ENCODE measurements around the gene PNRC1.

Gene PNRC1

DNA sequence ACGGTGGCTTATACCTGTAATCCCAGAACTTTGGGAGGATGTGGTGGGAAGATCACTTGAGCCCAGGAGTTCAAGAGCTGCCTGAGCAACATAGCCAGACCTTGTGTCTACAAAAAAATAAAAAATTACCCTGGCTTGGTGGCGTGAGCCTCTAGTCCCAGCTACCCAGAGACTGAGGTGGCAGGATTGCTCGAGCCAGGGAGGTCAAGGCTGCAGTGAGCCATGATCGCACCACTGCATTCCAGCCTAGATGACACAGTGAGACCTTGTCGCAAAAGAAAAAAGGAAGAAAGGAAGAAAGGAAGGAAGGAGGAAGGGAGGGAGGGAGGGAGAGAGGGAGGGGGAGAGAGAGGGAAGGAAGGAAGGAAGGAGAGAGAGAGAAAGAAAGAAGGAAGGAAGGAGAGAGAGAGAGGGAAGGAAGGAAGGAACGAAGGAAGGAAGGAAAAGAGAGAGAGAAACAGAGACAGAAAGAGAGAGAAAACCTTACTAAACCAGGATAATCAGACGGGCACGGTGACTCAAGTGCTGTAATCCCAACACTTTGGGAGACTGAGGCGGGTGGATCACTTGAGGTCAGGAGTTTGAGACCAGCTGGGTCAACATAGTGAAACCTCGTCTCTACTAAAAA lies 10.9 kb upstream of the PNRC1 start:
- CTCF ChIA-PET, result no interaction called here
- peaks cover 2% of the 10 kb centered on the region for H3K4me1 Mint-ChIP-seq
- H3K36me3 Mint-ChIP-seq, result peaks cover 1% of the 10 kb centered on the region
- no peaks in the 10 kb centered on the region for H3K9me3 Mint-ChIP-seq
- no peak for DNase-seq
- H3K4me3 Mint-ChIP-seq, result no peak overlapping the region
- H3K27ac Mint-ChIP-seq, result no peak overlapping the region
- H3K27me3 Mint-ChIP-seq, result peaks cover 28% of the 10 kb centered on the region

DNA sequence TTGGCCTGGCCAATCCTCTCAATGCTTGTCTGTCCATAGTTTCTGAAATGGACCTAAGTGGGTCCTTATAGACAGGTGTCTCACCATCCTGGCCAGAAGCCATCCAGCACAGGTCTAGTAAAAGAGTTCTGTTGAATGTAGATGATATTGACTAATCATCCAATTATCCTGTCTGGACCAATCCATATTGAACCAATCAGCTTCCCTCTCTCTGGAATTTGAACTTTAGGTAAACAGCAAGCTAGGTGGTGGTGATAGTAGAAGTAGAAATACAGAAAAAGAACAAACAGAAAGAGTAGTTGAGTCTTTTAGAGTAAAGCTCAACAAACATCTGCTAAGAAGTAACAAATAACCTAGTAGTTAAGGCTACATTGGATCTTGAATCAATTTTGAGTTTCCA lies 9.5 kb upstream of the PNRC1 start:
- CTCF ChIA-PET, result no interaction called here
- peaks cover 22% of the 10 kb centered on the region for H3K27me3 Mint-ChIP-seq
- no peaks in the 10 kb centered on the region for H3K9me3 Mint-ChIP-seq
- peaks cover 2% of the 10 kb centered on the region for H3K4me1 Mint-ChIP-seq
- H3K36me3 Mint-ChIP-seq, result peaks cover 1% of the 10 kb centered on the region
- no peak for DNase-seq
- no peak overlapping the region for H3K4me3 Mint-ChIP-seq
- H3K27ac Mint-ChIP-seq, result no peak overlapping the region

DNA sequence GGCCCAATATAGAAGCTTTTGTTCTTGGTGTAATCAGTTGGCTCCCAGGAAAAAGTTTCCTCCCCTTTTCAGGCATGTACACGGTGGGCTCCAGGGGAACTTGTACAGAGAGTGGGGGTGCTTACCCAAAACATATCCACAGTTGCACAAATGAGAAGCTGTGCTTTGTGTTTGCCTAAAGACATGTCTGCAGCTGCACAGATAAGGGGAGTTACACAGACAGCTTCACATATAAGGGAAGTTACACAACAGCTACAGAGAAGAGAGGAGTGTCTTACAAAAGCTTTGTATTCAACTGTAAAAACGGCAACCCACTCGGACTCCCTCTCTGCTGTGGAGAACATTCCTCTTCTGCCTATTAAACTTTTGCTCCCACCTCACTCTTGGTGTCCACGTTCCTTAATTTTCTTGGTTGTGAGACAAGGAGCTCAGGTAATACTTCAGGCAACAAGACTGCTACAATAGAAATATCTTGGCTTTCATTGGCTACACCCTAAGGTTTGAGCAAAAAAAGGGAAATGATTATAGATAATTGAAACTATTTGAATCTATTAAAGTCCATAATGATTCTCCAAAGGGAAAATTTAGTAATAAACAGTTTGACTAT lies 7.4 kb upstream of the PNRC1 start:
- Mint-ChIP-seq H3K27ac (no peak overlapping the region), H3K4me3 (no peak overlapping the region), H3K9me3 (no peaks in the 10 kb centered on the region)

DNA sequence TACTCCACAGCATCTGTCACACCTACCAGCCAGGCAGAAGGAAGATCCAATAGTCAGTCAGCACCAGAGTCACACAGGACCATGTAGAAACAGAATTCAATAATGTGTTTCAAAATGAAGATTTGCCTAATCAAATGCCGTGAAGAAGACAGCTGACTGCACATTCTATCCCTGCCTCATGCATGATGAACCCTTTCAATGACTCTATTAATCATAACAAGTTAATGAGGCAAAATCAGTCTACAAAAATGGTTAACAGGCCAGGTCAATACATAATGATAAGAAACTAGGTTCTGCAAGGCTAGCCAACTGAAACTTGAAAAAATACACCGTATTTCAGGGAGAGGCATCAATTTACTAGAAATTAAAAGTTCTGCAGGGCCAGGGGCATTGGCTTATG lies 6.7 kb upstream of the PNRC1 start:
- peaks cover 9% of the 10 kb centered on the region for H3K27me3 Mint-ChIP-seq
- H3K4me1 Mint-ChIP-seq, result peaks cover 16% of the 10 kb centered on the region
- no peak overlapping the region for H3K27ac Mint-ChIP-seq
- H3K4me3 Mint-ChIP-seq, result no peak overlapping the region
- CTCF ChIA-PET, result interaction anchor here (1.5 kb wide), 1 partner anchor 62 kb away, joined by 4 read pairs; no protein-coding TSS in a partner anchor
- H3K36me3 Mint-ChIP-seq, result peaks cover 1% of the 10 kb centered on the region
- DNase-seq, result no peak
- H3K9me3 Mint-ChIP-seq, result no peaks in the 10 kb centered on the region

More for the DNA sequence above, 7.4 kb upstream of the PNRC1 start:
- CTCF ChIA-PET, result interaction anchor here (1.2 to 1.7 kb wide), 2 partner anchors 14 to 159 kb away, joined by 3 to 4 read pairs; no protein-coding TSS in a partner anchor
- no peak for DNase-seq
- H3K27me3 Mint-ChIP-seq, result peaks cover 11% of the 10 kb centered on the region
- peaks cover 10% of the 10 kb centered on the region for H3K4me1 Mint-ChIP-seq
- H3K36me3 Mint-ChIP-seq, result peaks cover 1% of the 10 kb centered on the region

DNA sequence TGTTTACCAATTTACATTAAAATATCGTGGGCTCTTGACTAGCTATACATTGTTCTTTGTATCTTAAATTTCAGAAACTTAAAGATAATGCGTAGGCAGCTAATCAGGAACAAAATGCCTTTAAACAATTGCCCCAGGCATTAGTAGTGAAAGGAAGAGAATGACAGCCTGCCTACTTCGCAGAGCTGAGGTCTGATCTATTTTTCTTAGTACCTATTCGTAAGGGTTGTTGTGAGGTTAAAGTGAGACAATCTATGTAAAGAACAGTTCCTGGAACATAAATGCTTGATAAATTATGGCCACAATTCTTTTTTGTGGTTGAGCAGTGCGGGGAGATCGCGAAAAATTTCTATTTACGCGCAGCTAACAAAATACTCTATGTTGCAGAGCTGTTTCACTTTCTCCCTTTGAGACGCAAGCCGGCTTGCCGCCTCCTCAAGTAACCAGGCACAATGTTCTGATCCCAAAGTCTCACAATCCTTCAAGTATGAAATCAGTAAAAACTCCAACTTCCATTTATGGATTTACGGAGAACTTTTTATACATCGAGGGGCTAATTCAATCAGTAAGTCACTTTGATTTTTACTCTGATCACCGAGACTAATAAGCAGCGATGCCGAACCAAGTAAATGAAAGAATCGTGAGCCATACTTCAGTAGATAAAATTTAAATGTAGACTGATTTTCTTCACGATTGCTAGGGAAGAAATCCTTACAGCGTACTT lies 878 bp upstream of the PNRC1 start:
- H3K27ac Mint-ChIP-seq, result peak overlapping the region; percentile 100
- no peaks in the 10 kb centered on the region for H3K9me3 Mint-ChIP-seq
- H3K4me1 Mint-ChIP-seq, result peaks cover 41% of the 10 kb centered on the region
- peak overlapping the region; percentile 93 for H3K4me3 Mint-ChIP-seq
- CTCF ChIA-PET, result interaction anchor here (0.7 to 5.7 kb wide), 4 partner anchors 38 to 96 kb away, joined by 3 to 32 read pairs (median 12); partner anchors contain the start of genes PM20D2 and SRSF12
- H3K36me3 Mint-ChIP-seq, result peaks cover 34% of the 10 kb centered on the region
- peak; percentile 80 for DNase-seq
- H3K27me3 Mint-ChIP-seq, result peaks cover 8% of the 10 kb centered on the region

DNA sequence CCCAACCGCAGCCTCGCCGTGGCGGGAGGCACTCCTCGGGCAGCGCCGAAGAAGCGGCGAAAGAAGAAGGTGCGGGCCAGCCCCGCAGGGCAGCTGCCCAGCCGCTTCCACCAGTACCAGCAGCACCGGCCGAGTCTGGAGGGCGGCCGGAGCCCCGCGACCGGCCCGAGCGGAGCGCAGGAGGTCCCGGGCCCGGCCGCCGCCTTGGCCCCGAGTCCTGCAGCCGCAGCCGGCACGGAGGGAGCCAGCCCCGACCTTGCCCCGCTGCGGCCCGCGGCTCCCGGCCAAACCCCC lies 525 bp downstream of the PNRC1 start:
- H3K4me1 Mint-ChIP-seq, result peaks cover 51% of the 10 kb centered on the region
- H3K4me3 Mint-ChIP-seq, result peak overlapping the region; percentile 95
- H3K27ac Mint-ChIP-seq, result peak overlapping the region; percentile 100
- no peaks in the 10 kb centered on the region for H3K9me3 Mint-ChIP-seq
- CTCF ChIA-PET, result interaction anchor here (1.5 to 5.7 kb wide), 3 partner anchors 64 to 98 kb away, joined by 3 to 32 read pairs (median 20); partner anchors contain the start of gene PM20D2
- DNase-seq, result no peak
- peaks cover 8% of the 10 kb centered on the region for H3K27me3 Mint-ChIP-seq
- peaks cover 45% of the 10 kb centered on the region for H3K36me3 Mint-ChIP-seq

DNA sequence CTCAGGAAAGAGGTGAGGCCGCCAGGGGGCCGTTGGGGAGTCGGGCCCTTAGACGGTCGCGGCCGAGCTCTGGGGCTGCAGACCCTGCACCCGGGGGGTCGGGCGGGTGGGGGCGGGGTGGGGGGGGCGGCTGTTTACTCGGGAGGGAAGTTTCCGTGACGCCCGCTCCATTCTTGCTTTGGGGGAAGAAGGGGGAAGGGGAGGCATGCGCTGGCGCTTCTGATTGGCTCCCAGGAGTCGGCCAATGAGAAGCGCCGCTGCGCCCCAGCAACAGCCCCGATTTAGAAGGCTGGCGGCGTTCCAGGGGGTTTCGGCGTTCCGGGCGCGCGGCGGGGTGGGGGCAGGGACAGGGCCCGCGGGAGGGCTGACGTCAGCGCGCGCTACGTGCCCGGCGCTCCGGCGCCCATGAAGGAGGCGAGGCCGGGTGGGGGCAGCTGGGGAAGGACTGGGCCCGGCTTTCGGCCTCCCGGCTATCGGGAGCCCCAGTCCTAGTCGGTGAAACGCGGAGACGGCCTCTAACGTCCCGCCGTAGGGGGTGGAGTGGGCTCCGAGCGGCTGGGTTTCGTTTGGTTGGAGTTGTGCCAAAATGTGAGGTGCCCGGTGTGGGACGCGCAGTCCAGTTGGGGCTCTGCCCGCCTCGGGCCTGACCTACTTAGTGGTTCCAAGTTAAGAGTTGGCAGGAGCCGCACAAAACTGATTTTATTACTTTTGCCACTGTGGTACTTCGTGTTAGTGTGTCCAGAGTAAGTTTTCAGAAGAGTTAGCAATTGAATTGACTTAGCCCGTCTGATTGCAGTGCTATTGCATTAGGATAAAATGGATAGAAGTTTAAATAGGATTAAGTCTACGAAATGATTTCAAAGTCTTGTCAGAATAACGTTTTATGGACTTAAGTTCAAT lies 1.1 kb downstream of the PNRC1 start:
- peaks cover 8% of the 10 kb centered on the region for H3K27me3 Mint-ChIP-seq
- H3K27ac Mint-ChIP-seq, result peak overlapping the region; percentile 96
- peaks cover 51% of the 10 kb centered on the region for H3K4me1 Mint-ChIP-seq
- CTCF ChIA-PET, result interaction anchor here (1.5 to 5.7 kb wide), 3 partner anchors 64 to 98 kb away, joined by 3 to 32 read pairs (median 20); partner anchors contain the start of gene PM20D2
- H3K4me3 Mint-ChIP-seq, result peak overlapping the region; percentile 95
- DNase-seq, result peak; percentile 98
- H3K9me3 Mint-ChIP-seq, result no peaks in the 10 kb centered on the region
- peaks cover 49% of the 10 kb centered on the region for H3K36me3 Mint-ChIP-seq

DNA sequence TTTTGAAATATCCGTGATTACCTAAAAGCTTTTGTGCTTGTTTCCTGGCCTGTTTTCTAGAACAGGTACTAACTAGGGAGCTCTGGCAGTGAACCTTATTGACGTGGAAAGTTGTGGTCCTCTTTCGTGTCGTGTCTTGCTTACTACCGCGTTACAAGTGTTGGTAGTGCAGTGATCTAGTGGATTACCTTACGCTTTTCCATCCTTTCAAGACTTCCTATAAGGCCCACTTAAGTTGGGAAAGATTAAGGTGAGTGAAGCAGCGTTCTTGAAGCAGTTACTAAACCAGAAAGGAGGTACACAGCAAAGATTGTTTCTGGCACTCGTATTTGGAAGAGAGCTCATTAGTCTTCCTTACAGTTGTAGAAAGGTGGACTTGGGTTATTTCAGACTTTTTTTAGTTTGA lies 1.9 kb downstream of the PNRC1 start:
- CTCF ChIA-PET, result interaction anchor here (0.7 to 1.5 kb wide), 2 partner anchors 10 to 89 kb away, joined by 3 to 4 read pairs; no protein-coding TSS in a partner anchor
- H3K36me3 Mint-ChIP-seq, result peaks cover 53% of the 10 kb centered on the region

DNA sequence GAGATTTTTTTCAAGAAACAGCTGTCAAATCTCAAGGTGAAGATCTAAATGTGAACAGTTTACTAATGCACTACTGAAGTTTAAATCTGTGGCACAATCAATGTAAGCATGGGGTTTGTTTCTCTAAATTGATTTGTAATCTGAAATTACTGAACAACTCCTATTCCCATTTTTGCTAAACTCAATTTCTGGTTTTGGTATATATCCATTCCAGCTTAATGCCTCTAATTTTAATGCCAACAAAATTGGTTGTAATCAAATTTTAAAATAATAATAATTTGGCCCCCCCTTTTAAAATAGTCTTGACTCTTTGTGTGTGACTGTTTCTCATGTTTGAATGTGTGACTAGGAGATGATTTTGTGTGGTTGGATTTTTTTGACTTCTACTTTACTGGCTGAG lies 4.0 kb downstream of the PNRC1 start:
- H3K9me3 Mint-ChIP-seq, result no peaks in the 10 kb centered on the region
- H3K27me3 Mint-ChIP-seq, result peaks cover 8% of the 10 kb centered on the region
- CTCF ChIA-PET, result interaction anchor here (0.6 to 1.7 kb wide), 2 partner anchors 101 to 262 kb away, joined by 3 to 5 read pairs; no protein-coding TSS in a partner anchor
- peak overlapping the region; percentile 33 for H3K4me3 Mint-ChIP-seq
- H3K36me3 Mint-ChIP-seq, result peaks cover 56% of the 10 kb centered on the region
- peak overlapping the region; percentile 25 for H3K27ac Mint-ChIP-seq
- DNase-seq, result no peak
- H3K4me1 Mint-ChIP-seq, result peaks cover 32% of the 10 kb centered on the region

More for the DNA sequence above, 1.9 kb downstream of the PNRC1 start:
- Mint-ChIP-seq H3K27me3 (peaks cover 8% of the 10 kb centered on the region), H3K27ac (peak overlapping the region; percentile 96), H3K9me3 (no peaks in the 10 kb centered on the region), H3K4me1 (peaks cover 48% of the 10 kb centered on the region), H3K4me3 (peak overlapping the region; percentile 95)
- peak; percentile 31 for DNase-seq

DNA sequence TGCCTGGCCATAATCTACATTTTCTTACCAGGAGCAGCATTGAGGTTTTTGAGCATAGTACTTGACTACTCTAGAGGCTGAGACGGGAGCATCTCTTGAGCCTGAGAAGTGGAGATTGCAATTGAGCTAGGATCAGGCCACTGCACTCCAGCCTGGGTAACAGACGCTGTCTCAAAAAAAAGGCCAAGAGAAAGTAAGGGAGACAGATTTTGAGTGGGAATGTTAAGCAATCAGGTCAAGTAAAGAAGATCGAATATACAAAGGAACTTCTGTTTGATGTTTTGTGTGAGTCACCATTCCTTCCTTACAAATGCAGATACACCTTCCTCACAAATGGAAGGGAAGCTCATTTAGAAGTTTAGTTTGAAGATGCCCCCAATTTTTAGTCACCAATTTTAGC lies 4.4 kb downstream of the PNRC1 start:
- CTCF ChIA-PET, result interaction anchor here (0.5 to 1.7 kb wide), 2 partner anchors 102 to 270 kb away, joined by 3 to 5 read pairs; no protein-coding TSS in a partner anchor

DNA sequence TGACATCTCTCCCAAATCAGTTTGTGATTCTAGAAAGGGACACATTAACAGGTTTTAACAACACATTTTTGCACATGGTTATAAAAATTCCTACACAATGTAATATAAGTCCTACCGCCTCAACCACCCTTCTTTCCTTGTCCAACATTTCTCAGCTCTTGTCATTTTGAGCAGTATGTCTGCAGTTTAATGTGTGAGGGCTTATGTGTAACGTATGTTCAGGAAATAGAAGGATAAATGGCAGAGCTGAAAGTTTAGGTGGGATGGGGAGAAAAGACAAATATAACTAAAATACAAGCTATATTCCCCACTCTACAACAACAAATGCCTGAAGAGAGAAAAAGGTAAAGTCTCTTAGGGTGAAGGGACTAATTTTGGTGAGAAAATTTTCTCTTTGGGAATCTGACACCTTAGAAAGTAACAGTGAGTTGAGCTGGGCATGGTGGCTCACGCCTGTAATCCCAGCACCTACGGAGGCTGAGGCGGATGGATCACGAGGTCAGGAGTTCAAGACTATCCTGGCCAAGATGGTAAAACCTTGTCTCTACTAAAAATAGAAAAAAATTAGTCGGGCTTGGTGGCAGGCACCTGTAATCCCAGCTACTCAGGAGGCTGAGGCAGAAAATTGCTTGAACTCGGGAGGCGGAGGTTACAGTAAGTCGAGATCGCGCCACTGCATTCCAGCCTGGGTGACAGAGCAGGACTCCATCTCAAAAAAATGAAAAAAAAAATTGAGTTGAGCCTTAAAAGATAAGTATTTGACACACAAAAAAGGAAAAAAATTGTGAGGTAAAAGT lies 5.1 kb downstream of the PNRC1 start:
- Mint-ChIP-seq H3K4me1 (peaks cover 39% of the 10 kb centered on the region), H3K27ac (no peak overlapping the region), H3K9me3 (no peaks in the 10 kb centered on the region), H3K27me3 (peaks cover 5% of the 10 kb centered on the region), H3K4me3 (no peak overlapping the region), H3K36me3 (peaks cover 56% of the 10 kb centered on the region)
- no peak for DNase-seq
- CTCF ChIA-PET, result interaction anchor here (0.5 to 1.7 kb wide), 3 partner anchors 103 to 269 kb away, joined by 3 to 5 read pairs (median 3); no protein-coding TSS in a partner anchor

More for the DNA sequence above, 4.4 kb downstream of the PNRC1 start:
- H3K27me3 Mint-ChIP-seq, result peaks cover 8% of the 10 kb centered on the region
- peaks cover 56% of the 10 kb centered on the region for H3K36me3 Mint-ChIP-seq
- H3K9me3 Mint-ChIP-seq, result no peaks in the 10 kb centered on the region
- peaks cover 35% of the 10 kb centered on the region for H3K4me1 Mint-ChIP-seq
- no peak for DNase-seq
- H3K4me3 Mint-ChIP-seq, result peak overlapping the region; percentile 33
- peak overlapping the region; percentile 25 for H3K27ac Mint-ChIP-seq

DNA sequence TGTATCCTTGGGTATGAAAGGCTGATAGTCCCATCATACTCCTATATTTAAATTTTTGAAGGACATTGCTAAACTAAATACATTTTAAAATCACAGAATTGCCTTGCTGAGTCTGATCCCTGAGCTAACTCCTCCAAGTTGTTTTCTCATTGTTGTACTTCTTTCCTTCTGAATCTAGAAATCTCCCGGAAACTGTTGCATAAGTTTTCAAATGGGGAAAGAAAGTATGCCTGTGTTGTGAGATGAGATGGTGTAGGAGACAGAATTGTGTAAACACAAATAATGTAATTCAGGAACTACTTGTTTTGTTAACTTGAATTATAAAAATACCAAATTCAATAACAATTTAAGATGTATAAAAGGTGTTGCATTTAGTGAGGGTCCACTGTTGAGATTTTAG lies 7.3 kb downstream of the PNRC1 start:
- Mint-ChIP-seq H3K27ac (no peak overlapping the region), H3K4me3 (no peak overlapping the region), H3K4me1 (peaks cover 35% of the 10 kb centered on the region), H3K27me3 (no peaks in the 10 kb centered on the region), H3K9me3 (no peaks in the 10 kb centered on the region), H3K36me3 (peaks cover 39% of the 10 kb centered on the region)
- CTCF ChIA-PET, result no interaction called here
- no peak for DNase-seq

DNA sequence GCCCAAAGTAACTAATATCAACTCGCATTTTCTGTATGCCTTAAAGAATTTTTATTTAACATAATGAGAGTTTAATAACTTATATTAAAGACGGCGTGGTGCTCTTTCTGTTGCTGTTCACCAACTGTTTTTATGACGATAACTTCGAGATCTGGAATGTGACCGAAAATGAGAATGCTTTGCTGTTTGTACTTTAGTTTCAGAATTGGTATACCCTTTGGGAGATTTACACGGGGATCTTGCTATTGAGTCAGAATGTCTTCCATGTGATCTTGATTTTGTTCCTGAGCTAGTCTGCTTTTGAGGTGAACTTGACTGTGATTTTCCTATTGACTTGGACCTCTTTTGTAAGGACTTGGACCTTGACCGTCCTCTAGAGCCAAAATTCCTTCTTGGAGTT lies 17.9 kb downstream of the PNRC1 start:
- H3K4me3 Mint-ChIP-seq, result no peak overlapping the region
- no peaks in the 10 kb centered on the region for H3K36me3 Mint-ChIP-seq
- DNase-seq, result no peak
- no peaks in the 10 kb centered on the region for H3K9me3 Mint-ChIP-seq
- no peaks in the 10 kb centered on the region for H3K4me1 Mint-ChIP-seq
- no peak overlapping the region for H3K27ac Mint-ChIP-seq
- CTCF ChIA-PET, result no interaction called here
- no peaks in the 10 kb centered on the region for H3K27me3 Mint-ChIP-seq

All from activated naive CD4-positive, alpha-beta T cell treated with anti-CD3 and anti-CD28 coated beads, Interleukin-2, amount 10 ng/mL, durations not matched to agents 7 days and 5 days (primary cell).